GM11168 (cell line): ENCODE data around the gene KIF16B.
"Not testable (repeated sequence)": the region's sequence is repeated elsewhere in the genome, so short reads cannot be mapped to it uniquely, and the experiment has no call there.

ENCODE experiments used
- in situ Hi-C: fragments of 300-500 bp; cut with MboI; formaldehyde crosslinking; loops from one replicate; pipeline ENCODE4 v1.12.0; 2022; ENCODE audit warnings: low sequenced_read_pairs; ENCODE audit not compliant: unreplicated experiment

Gene KIF16B

GRCh38 chr20:16573001-16573965 is at the start of gene KIF16B:
KIF16B (minus strand) TSS chr20:16573448; CDS start chr20:16573275, 173 bp downstream.
- in situ Hi-C loops = no loop called here

- in situ Hi-C loops = no loop called here
Measured at GRCh38 chr20:16622501-16622900, 49.3 kb upstream of the KIF16B start.

GRCh38 chr20:16621435-16622141 is 48.3 kb upstream of the KIF16B start:
- in situ Hi-C loops = no loop called here

- in situ Hi-C loops = no loop called here
Measured at GRCh38 chr20:16620961-16621360, 47.7 kb upstream of the KIF16B start.

GRCh38 chr20:16619953-16620352 is 46.7 kb upstream of the KIF16B start:
- in situ Hi-C loops = no loop called here

- in situ Hi-C loops = no loop called here
Measured at GRCh38 chr20:16617056-16617455, 43.8 kb upstream of the KIF16B start.

GRCh38 chr20:16616317-16616716 is 43.1 kb upstream of the KIF16B start:
- in situ Hi-C loops = no loop called here

GRCh38 chr20:16615199-16615598 is 42.0 kb upstream of the KIF16B start:
- in situ Hi-C loops = no loop called here

GRCh38 chr20:16613954-16614353 is 40.7 kb upstream of the KIF16B start:
- in situ Hi-C loops = no loop called here

GRCh38 chr20:16612706-16613105 is 39.5 kb upstream of the KIF16B start:
- in situ Hi-C loops = no loop called here

- in situ Hi-C loops = no loop called here
Measured at GRCh38 chr20:16611817-16612216, 38.6 kb upstream of the KIF16B start.

- in situ Hi-C loops = no loop called here
Measured at GRCh38 chr20:16609066-16609465, 35.8 kb upstream of the KIF16B start.

GRCh38 chr20:16608277-16608650 is 35.0 kb upstream of the KIF16B start:
- in situ Hi-C loops = no loop called here

GRCh38 chr20:16607364-16608276 is 34.4 kb upstream of the KIF16B start:
- in situ Hi-C loops = no loop called here

GRCh38 chr20:16606468-16607070 is 33.3 kb upstream of the KIF16B start:
- in situ Hi-C loops = no loop called here

GRCh38 chr20:16601047-16601446 is 27.8 kb upstream of the KIF16B start:
- in situ Hi-C loops = no loop called here

- in situ Hi-C loops = no loop called here
Measured at GRCh38 chr20:16599257-16599656, 26.0 kb upstream of the KIF16B start.

- in situ Hi-C loops = no loop called here
Measured at GRCh38 chr20:16596991-16597390, 23.7 kb upstream of the KIF16B start.

GRCh38 chr20:16596404-16596803 is 23.2 kb upstream of the KIF16B start:
- in situ Hi-C loops = not testable (repeated sequence)

GRCh38 chr20:16595376-16595775 is 22.1 kb upstream of the KIF16B start:
- in situ Hi-C loops = no loop called here
